Activated naive CD4-positive, alpha-beta T cell treated with Interleukin-2 at 50 U/mL for 16 hours (primary cell): ENCODE measurements around the gene SLC17A8.
"Not testable (repeated sequence)": the region's sequence is repeated elsewhere in the genome, so short reads cannot be mapped to it uniquely, and the experiment has no call there.

Source experiments
- DNase-seq: peaks from one replicate; pipeline ENCODE4 v3.0.0-alpha.2; 2020

The SLC17A8 gene

GRCh38 chr12:100356644-100357223, at the start of gene SLC17A8:
TSS of gene SLC17A8 (plus strand) at chr12:100357074. CDS start at chr12:100357392, 318 bp downstream.
- no peak for DNase-seq

- DNase-seq: not testable (repeated sequence)
Measured at GRCh38 chr12:100308138-100308537, 48.7 kb upstream of the SLC17A8 start.

DNA sequence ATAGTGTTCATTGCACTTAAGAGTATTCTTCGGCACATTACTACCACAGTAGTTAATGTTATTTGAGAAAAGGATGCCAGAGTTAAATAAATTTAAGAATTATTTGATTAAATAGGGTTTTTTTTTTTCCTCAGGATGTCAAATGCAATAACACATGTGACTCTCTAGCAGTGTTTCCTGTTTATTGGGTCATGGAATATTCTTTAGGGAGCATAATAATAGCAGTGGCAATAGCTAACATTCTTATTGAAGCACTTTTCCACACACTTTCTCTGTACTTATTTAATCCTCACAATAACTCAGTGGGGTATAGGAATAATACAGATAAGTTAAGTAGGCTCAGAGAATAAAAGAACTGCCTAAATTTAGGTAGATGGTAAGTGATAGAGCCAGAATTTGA, 45.6 kb upstream of the SLC17A8 start:
- DNase-seq: no peak

DNA sequence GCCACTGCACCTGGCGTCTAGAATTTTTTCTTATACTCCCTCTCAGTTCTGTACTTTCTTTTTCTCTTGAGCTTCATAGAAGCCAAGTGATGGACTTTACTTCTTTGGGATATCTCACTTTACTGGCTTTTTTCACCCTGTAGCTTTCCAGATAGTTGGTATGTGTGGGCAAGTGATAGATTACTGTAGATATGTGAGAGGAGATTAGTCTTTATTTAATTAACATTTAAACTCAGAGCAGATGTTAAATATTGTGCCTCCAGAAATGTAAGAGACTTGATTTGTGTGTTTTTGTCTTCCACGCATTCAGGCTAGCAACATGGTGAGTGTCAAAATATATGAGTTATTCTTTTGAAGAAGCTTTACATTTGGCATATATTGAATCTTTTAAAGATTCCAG, 39.5 kb upstream of the SLC17A8 start:
- no peak for DNase-seq

- DNase-seq: no peak
Measured at GRCh38 chr12:100324498-100324897, 32.4 kb upstream of the SLC17A8 start.

DNA sequence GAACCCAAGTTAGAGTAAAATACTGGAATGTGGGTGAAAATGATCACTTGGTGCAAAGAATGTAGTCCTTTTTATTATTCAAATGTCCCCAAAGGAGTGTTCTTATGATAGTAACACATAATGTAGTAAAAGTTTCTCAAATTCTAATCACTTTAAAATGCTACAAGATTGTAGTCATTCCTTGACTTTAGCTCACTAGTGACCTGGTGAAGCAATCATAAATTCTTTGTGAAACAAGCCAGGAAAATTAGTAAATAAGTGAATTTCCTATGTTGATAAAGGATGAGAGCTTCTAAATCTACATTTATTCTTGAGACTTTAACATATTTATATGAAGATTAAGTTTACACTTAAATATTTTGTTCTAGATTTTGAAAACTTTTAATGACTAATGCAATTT, 30.7 kb upstream of the SLC17A8 start:
- DNase-seq: no peak

DNA sequence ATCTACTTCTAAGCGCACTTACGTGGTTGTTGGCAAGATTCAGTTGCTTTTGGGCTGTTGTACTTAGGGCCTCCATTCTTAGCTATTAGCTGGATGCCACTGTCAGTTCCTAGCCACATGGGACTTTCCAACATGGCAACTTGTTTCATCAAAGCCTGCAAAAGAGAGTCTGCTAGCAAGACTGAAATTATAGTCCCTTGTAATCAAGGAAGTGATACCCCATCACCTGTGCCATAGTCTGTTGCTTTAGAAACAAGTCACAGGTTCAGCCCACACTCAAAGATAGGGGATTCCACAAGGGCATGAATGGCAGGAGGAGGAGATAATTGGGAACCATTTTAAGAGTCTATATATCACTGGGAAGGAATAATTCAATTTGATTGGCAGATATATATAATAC, 27.1 kb upstream of the SLC17A8 start:
- no peak for DNase-seq

DNA sequence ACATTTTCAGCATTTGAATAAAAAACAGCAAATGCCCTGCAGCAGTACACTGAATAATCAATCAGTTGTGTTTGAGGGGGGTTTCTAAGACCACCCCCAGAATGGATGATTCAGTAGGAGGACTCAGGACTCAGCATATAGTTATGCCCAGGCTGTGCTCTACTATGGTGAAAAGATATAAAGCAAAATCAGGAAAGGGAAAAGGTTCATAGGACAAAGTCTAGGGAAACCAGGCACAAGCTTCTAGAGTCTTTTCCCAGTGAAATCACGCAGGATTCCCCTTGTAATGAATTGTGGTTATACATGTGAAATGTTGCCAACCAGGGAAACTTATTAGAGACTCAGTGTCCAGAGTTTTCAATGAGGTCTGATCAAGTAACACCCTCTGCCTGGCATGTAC, 25.0 kb upstream of the SLC17A8 start:
- DNase-seq: no peak

DNA sequence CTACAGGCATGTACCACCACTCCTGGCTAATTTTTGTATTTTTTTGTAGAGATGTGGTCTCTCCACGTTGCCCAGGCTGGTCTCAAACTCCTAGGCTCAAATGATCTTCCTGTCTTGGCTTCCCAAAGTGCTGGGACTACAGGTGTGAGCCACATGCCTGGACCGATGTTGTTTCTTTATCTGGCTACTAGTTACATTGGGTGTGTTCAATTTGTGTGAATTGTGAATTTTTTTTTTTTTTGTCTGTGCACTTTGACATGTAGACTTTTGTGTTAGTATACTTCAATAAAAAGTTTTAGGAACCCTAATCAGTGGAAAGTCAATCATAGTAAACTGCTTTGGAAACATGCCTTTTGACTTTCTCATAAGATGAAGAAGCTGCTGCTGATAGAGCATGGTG, 24.0 kb upstream of the SLC17A8 start:
- no peak for DNase-seq

- no peak for DNase-seq
Measured at GRCh38 chr12:100337299-100337698, 19.6 kb upstream of the SLC17A8 start.

- DNase-seq: no peak
Measured at GRCh38 chr12:100337727-100338126, 19.1 kb upstream of the SLC17A8 start.

DNA sequence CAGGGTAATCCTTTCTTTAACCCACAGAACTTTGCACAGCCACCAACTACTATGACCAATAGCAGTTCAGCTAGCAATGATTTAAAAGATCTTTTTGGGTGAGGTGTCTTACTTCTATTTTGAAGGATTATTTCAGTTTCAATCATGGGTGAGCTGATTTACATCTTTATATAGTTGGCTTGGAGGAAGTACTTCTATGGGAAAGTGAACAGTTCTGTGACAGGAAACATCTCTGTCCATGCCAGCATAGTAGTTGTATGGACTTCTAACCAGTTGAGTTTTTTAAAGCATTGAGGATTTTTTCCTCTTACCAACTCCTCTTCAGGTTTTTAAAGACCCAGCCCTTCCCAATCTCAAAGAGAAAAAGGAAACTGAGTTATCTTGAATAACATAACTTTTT, 17.8 kb upstream of the SLC17A8 start:
- DNase-seq: no peak

DNA sequence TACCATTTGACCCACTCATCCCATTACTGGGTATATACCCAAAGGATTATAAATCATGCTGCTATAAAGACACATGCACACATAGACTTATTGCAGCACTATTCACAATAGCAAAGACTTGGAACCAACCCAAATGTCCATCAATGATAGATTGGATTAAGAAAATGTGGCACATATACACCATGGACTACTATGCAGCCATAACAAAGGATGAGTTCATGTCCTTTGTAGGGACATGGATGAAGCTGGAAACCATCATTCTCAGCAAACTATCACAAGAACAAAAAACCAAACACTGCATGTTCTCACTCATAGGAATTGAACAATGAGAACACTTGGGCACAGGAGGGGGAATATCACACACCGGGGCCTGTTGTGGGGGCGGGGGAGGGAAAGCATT, 14.0 kb upstream of the SLC17A8 start:
- not testable (repeated sequence) for DNase-seq

- not testable (repeated sequence) for DNase-seq
Measured at GRCh38 chr12:100344351-100344750, 12.5 kb upstream of the SLC17A8 start.

DNA sequence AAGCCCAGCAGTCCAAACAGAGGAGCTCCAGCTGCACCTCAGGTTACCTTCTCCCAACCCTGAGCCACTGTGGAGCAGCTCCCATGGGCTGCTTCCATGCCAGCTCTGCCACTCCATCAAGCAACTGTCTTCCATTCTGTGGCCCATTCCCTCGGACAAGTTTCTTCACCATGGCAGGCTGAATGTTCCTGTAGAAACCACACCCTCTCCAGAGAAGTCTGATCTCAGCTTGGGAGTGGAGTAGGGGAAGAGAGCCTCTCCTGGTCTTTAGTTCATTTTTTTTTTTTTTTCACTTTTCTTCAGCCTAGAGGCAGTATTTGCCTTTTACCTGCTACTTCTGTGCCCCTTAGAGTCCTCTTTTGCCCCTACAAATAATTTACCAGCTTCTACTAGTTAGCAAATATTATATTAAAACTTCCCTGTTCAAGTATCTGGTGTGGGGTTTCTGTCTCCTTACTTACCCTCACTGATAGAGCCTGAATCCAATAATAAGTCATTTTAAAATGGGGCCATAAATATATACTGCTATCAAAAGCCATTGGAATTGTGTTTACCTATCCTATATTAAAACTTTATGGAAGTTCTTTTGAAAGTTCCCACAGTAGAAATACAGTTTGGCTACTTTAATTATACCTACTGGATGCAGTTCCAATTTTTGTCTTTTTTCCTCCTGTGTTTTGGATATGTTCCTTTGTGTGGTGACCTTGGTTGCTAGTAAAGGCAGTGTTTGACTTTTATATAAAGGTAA, 11.7 kb upstream of the SLC17A8 start:
- no peak for DNase-seq

DNA sequence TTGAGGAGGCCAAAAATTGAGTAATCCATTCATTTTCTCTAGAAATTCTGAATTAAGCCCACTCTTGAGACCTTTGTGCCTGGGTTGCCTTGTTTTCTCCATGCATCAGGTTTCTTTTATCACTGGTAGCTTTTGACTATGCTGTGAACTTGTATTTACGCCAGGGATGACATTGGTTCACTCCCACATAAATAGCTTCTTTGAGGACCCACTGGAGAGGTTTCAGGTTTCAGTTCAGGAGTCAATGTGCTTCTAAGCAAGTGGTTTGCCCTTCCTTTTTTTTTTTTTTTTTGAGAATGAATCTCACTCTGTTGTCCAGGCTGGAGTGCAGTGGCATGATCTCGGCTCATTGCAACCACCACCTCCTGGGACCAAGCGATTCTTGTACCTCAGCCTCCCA, 10.2 kb upstream of the SLC17A8 start:
- DNase-seq: no peak

DNA sequence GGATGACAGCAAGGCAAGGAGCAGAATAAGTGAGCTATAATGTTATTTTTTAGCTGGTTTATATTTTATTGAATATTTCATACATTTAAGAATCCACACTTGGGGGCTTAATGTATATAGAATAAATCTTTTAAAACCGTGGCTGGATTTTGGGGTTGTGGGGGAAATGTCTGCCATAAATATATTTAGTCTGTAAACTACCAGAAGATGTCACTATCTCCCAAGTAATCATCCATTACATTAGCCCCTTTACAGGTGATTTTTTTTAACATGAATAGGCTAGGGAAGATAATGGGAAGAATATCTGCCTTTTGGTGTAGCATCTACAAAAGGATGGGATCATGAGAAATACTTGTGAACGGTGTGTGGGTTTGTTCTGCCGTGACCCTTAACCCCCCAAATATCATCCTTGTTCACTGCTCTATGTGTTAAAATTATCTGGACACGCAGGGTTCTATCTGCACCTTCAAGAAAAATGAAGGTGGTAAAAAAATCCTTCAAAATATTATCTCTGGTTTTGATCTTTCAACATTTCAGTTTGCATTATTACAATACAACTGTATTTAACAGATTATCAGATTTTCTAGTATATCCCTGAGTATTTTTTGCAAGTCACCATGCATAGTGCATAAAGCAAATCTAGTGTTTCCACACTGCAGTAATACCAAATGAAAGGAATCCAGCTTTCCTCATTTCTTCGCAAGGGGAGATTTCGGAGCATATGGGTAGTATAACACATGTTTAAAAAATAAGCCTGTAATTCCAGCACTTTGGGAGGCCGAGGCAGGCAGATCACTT, 8.0 kb upstream of the SLC17A8 start:
- no peak for DNase-seq

DNA sequence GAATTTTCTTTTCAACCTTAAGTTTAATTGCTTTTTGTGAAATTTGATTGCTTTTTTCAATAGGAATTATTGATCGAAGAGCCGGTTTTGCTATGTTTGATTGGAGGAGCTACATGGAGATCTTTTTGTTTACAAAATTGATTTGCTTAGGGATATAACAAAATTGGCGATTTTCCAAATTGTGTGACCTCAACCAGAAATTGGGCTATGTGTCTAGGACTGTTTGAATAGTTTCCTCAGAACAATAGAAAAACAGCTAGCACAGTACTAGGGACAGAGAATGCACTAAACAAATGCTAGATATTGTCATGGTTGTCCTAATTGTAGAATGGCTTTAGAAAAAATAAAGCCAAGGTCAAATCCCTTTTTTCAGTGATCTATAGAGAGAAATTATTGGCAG, 2.4 kb downstream of the SLC17A8 start:
- DNase-seq: no peak

DNA sequence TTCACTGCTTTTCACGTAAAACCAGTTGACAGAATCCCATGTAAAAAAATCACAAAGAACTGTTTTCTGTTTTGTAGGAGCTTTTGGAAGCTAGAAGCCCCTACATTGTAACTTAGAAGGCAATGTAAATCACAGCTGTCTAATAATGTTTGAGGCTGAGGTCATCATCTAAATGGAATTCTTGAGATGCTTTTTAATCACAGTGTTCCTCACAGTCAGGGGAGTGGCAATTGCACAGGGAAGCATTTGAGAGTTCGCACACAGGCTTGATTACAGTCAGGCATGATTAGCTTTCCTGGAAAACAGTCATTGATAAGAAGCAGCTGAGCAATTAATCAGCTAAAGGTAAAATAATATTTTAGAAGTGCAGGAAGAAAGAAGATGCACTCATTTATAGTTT, 2.9 kb downstream of the SLC17A8 start:
- no peak for DNase-seq

DNA sequence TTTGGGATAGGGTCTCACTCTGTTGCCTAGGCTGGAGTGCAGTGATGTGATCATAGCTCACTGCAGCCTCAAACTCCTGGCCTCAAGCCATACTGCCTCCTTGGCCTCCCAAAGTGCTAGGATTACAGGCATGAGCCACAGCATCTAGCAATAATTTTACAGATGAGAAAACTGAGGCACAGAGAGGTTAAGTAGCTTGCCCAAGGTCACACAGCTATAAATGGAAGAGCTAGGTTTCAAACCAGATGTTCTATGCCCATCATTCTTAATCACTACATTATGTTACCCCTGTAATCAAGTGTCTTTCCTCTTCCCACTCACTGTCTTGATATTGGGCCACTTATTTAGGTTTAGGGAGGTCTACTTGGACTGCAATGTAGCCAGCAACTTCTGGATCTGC, 3.6 kb downstream of the SLC17A8 start:
- no peak for DNase-seq

- no peak for DNase-seq
Measured at GRCh38 chr12:100364324-100364723, 7.5 kb downstream of the SLC17A8 start.

GRCh38 chr12:100365411-100365810, 8.5 kb downstream of the SLC17A8 start:
- no peak for DNase-seq

GRCh38 chr12:100368066-100368465, 11.2 kb downstream of the SLC17A8 start:
- DNase-seq: no peak

- DNase-seq: no peak
Measured at GRCh38 chr12:100371146-100371545, 14.3 kb downstream of the SLC17A8 start.
